Vagina (tissue), 2 donors: ENCODE results near the gene CD83. TPM values are rescaled to one million over a fixed set of nuclear protein-coding genes. Genes with fewer than 3 reads are reported as not detected.
A peak's percentile ranks its signal among the peaks of the same experiment; 100 is the strongest.

Source experiments
- DNase-seq, 2 donors: peaks; one replicate each; pipeline ENCODE4 v3.0.0-alpha.2; 2017; ENCODE audit errors: extremely low spot score in 2 of 2
- H3K27ac ChIP-seq: fragments of 200-600 bp; sonication (generic); one replicate; pipeline ENCODE4 v1.5.1; 2019
- H3K27me3 ChIP-seq: fragments of 200-600 bp; sonication (generic); one replicate; pipeline ENCODE4 v1.5.1; 2019
- H3K36me3 ChIP-seq, 2 donors: fragments of 200-600 bp; sonication (generic); one replicate each; pipeline ENCODE4 v1.5.1; 2017 to 2019
- H3K4me1 ChIP-seq: fragments of 200-600 bp; sonication (generic); one replicate; pipeline ENCODE4 v1.5.1; 2019
- H3K4me3 ChIP-seq, 2 donors: fragments of 200-600 bp; sonication (generic); 1 replicate in 1 of 2; 2 replicates in 1 of 2; pipeline ENCODE4 v1.5.1; 2016 to 2019
- H3K9me3 ChIP-seq: fragments of 200-600 bp; sonication (generic); one replicate; pipeline ENCODE4 v1.5.1; 2019
- CTCF ChIP-seq, 3 experiments: fragments of 450-650 bp in 2 of 3; fragments of 200-600 bp in 1 of 3; sonication (generic) in 1 of 3; IDR thresholded peaks; one replicate each; pipeline ENCODE4 v1.5.1; 2017 to 2019; ENCODE audit warnings: antibody characterized with exemption in 3 of 3, mild to moderate bottlenecking in 2 of 3, moderate library complexity in 2 of 3
- POLR2A ChIP-seq, 2 donors: fragments of 450-650 bp; IDR thresholded peaks; one replicate each; pipeline ENCODE4 v1.6.1; 2017; ENCODE audit warnings: antibody characterized with exemption in 2 of 2, mild to moderate bottlenecking in 2 of 2, moderate library complexity in 2 of 2
- POLR2AphosphoS5 ChIP-seq, 2 donors: sonication (generic); formaldehyde crosslinking; IDR thresholded peaks; one replicate each; pipeline ENCODE4 v1.9.0; 2017; ENCODE audit warnings: antibody characterized with exemption in 2 of 2, mild to moderate bottlenecking in 2 of 2, low read depth in 1 of 2; ENCODE audit not compliant: insufficient read depth in 1 of 2
- intact Hi-C: fragments of 100-400 bp; cut with DNase I; formaldehyde crosslinking; loops from one replicate; pipeline ENCODE4 v1.15.1; 2023
- total RNA-seq: library from RNA; depleted of rRNA; stranded (reverse); fragments of >200 nt; gene quantifications from one replicate; pipeline ENCODE4 v1.2.3, GENCODE V29; 2016

CD83 gene
- total RNA-seq, 1 donor from 2014 or later, result 26.0 TPM

- Histone ChIP-seq H3K27ac (no peak overlapping the region), H3K27me3 (no peaks in the 10 kb centered on the region), H3K4me1 (peaks cover 32% of the 10 kb centered on the region), H3K36me3 (no peaks in the 10 kb centered on the region), H3K4me3 (no peak overlapping the region), H3K9me3 (no peaks in the 10 kb centered on the region)
- DNase-seq, result no peak
- TF ChIP-seq POLR2A (IDR thresholded peaks at IDR 0.05), result no peak
- TF ChIP-seq CTCF (IDR thresholded peaks at IDR 0.05), result no peak
- no peak for TF ChIP-seq POLR2AphosphoS5 (IDR thresholded peaks at IDR 0.05; ENCODE audit: insufficient read depth in 1 of 2, low read depth in 1 of 2)
- intact Hi-C loops, result no loop called here
Measured at GRCh38 chr6:14092316-14092715, 25.3 kb upstream of the CD83 start.

GRCh38 chr6:14092838-14093789, 24.5 kb upstream of the CD83 start:
- H3K27me3 ChIP-seq, result no peaks in the 10 kb centered on the region
- DNase-seq, result no peak
- peaks cover 32% of the 10 kb centered on the region for H3K4me1 ChIP-seq
- peak overlapping the region; percentile 55 for H3K27ac ChIP-seq
- H3K4me3 ChIP-seq, result no peak overlapping the region
- H3K36me3 ChIP-seq, result no peaks in the 10 kb centered on the region
- intact Hi-C loops, result no loop called here
- no peaks in the 10 kb centered on the region for H3K9me3 ChIP-seq
- TF ChIP-seq POLR2A (IDR thresholded peaks at IDR 0.05) (no peak), POLR2AphosphoS5 (IDR thresholded peaks at IDR 0.05; ENCODE audit: insufficient read depth in 1 of 2, low read depth in 1 of 2) (peak; percentile 54 to 72)

GRCh38 chr6:14094721-14095120, 22.9 kb upstream of the CD83 start:
- H3K27ac ChIP-seq, result peak overlapping the region; percentile 55
- no peak overlapping the region for H3K4me3 ChIP-seq
- H3K9me3 ChIP-seq, result no peaks in the 10 kb centered on the region
- H3K36me3 ChIP-seq, result no peaks in the 10 kb centered on the region
- DNase-seq, result no peak
- H3K27me3 ChIP-seq, result no peaks in the 10 kb centered on the region
- H3K4me1 ChIP-seq, result peaks cover 32% of the 10 kb centered on the region
- TF ChIP-seq POLR2A (IDR thresholded peaks at IDR 0.05) (no peak), POLR2AphosphoS5 (IDR thresholded peaks at IDR 0.05; ENCODE audit: insufficient read depth in 1 of 2, low read depth in 1 of 2) (no peak), CTCF (IDR thresholded peaks at IDR 0.05) (no peak)
- intact Hi-C loops, result no loop called here

- no peak for DNase-seq
- TF ChIP-seq POLR2AphosphoS5 (IDR thresholded peaks at IDR 0.05; ENCODE audit: insufficient read depth in 1 of 2, low read depth in 1 of 2) (no peak), POLR2A (IDR thresholded peaks at IDR 0.05) (no peak), CTCF (IDR thresholded peaks at IDR 0.05) (no peak)
- intact Hi-C loops, result no loop called here
- Histone ChIP-seq H3K27me3 (no peaks in the 10 kb centered on the region), H3K4me1 (peaks cover 32% of the 10 kb centered on the region), H3K9me3 (no peaks in the 10 kb centered on the region), H3K27ac (peak overlapping the region; percentile 55), H3K36me3 (no peaks in the 10 kb centered on the region), H3K4me3 (no peak overlapping the region)
Measured at GRCh38 chr6:14095437-14095836, 22.1 kb upstream of the CD83 start.

- DNase-seq, result no peak
- no peak overlapping the region for H3K27ac ChIP-seq
- no peaks in the 10 kb centered on the region for H3K36me3 ChIP-seq
- intact Hi-C loops, result no loop called here
- H3K9me3 ChIP-seq, result no peaks in the 10 kb centered on the region
- TF ChIP-seq POLR2A (IDR thresholded peaks at IDR 0.05) (no peak), CTCF (IDR thresholded peaks at IDR 0.05) (no peak), POLR2AphosphoS5 (IDR thresholded peaks at IDR 0.05; ENCODE audit: insufficient read depth in 1 of 2, low read depth in 1 of 2) (no peak)
- peaks cover 5% of the 10 kb centered on the region for H3K4me1 ChIP-seq
- no peaks in the 10 kb centered on the region for H3K27me3 ChIP-seq
- no peak overlapping the region for H3K4me3 ChIP-seq
Measured at GRCh38 chr6:14100138-14100537, 17.4 kb upstream of the CD83 start.
